Measurements from ENCODE around the gene CRYGS. TPM values are rescaled to one million over a fixed set of nuclear protein-coding genes. Genes with fewer than 3 reads are reported as not detected.

The CRYGS gene
- total RNA-seq, 1 donor from 2014 or later = 3.2 TPM

- intact Hi-C loops (cut with micrococcal nuclease) = no loop called here
- Mint-ChIP-seq H3K4me3 (no peak overlapping the region), H3K36me3 (ENCODE audit: low read depth) (no peaks in the 10 kb centered on the region), H3K9me3 (peaks cover 4% of the 10 kb centered on the region), H3K27ac (no peak overlapping the region), H3K27me3 (ENCODE audit: insufficient read depth) (peaks cover 7% of the 10 kb centered on the region), H3K4me1 (ENCODE audit: low read depth) (peaks cover 5% of the 10 kb centered on the region)
- no peak for DNase-seq (ENCODE audit: low spot score)
These were observed 50.5 kb downstream of the CRYGS start for GRCh38 chr3:186493525-186494255.

- Mint-ChIP-seq H3K27me3 (ENCODE audit: insufficient read depth) (peaks cover 9% of the 10 kb centered on the region), H3K36me3 (ENCODE audit: low read depth) (no peaks in the 10 kb centered on the region), H3K4me1 (ENCODE audit: low read depth) (peaks cover 11% of the 10 kb centered on the region), H3K9me3 (no peaks in the 10 kb centered on the region), H3K27ac (no peak overlapping the region), H3K4me3 (no peak overlapping the region)
- no peak for DNase-seq (ENCODE audit: low spot score)
- intact Hi-C loops (cut with micrococcal nuclease) = no loop called here
These were observed 51.7 kb downstream of the CRYGS start for GRCh38 chr3:186492385-186492984.

- Mint-ChIP-seq H3K4me3 (no peak overlapping the region), H3K27me3 (ENCODE audit: insufficient read depth) (peaks cover 8% of the 10 kb centered on the region), H3K36me3 (ENCODE audit: low read depth) (no peaks in the 10 kb centered on the region), H3K4me1 (ENCODE audit: low read depth) (peaks cover 11% of the 10 kb centered on the region), H3K27ac (no peak overlapping the region), H3K9me3 (no peaks in the 10 kb centered on the region)
- no peak for DNase-seq (ENCODE audit: low spot score)
- intact Hi-C loops (cut with micrococcal nuclease) = no loop called here
These were observed 54.7 kb downstream of the CRYGS start for GRCh38 chr3:186489507-186489906.

Other genes with a start within 250 kb of the CRYGS start
- gene DGKG, start 182.1 kb downstream of the CRYGS start, total RNA-seq = 0.26 and 1.4 TPM in 2 replicates
- 17.7 and 19.2 TPM in 2 replicates for gene TBCCD1, start 23.0 kb upstream of the CRYGS start, total RNA-seq
- 71.0 and 75.8 TPM in 2 replicates for gene DNAJB11, start 26.3 kb upstream of the CRYGS start, total RNA-seq
- 0.16 TPM in 1 of 2 replicates, not detected in the other for gene AHSG, start 68.7 kb upstream of the CRYGS start, total RNA-seq
- gene FETUB, start 96.0 kb upstream of the CRYGS start, total RNA-seq = not detected in 2 replicates
- gene HRG, start 121.6 kb upstream of the CRYGS start, total RNA-seq = not detected in 2 replicates
- not detected in 2 replicates for gene KNG1, start 173.0 kb upstream of the CRYGS start, total RNA-seq
- gene EIF4A2, start 239.2 kb upstream of the CRYGS start, total RNA-seq = 491 and 514 TPM in 2 replicates

Data from activated T-helper 1 cell treated with anti-CD3 and anti-CD28 coated beads, Interleukin-12 subunit alpha, Interleukin-12 subunit beta, Interleukin-2, Interleukin-4 antibody, amounts not matched to agents 30 ng/mL and 10 ng/mL and 1 ng/mL, durations not matched to agents 14 hours and 24 hours and 36 hours (primary cell).